K562 (cell line): ENCODE measurements around the gene ERBB3.

Experiments
- FOXJ3 ChIP-seq: sonication (generic); formaldehyde crosslinking; IDR thresholded peaks from 2 replicates; pipeline ENCODE4 v1.4.0; 2020; ENCODE audit warnings: mild to moderate bottlenecking, missing genetic modification reagents
- POLR2A ChIP-seq: fragments of 450-650 bp; conservative IDR thresholded peaks from 2 replicates; pipeline ENCODE4 v1.6.1; 2016
- POLR2AphosphoS2 ChIP-seq: IDR thresholded peaks from 2 replicates; pipeline ENCODE4 v1.6.1; 2012; ENCODE audit warnings: low read length, improper control_type of control experiment
- PRPF4 ChIP-seq: fragments of 200-400 bp; formaldehyde crosslinking; IDR thresholded peaks from one replicate; pipeline ENCODE4 v1.6.1; 2017; ENCODE audit warnings: low read length, low read depth, mild to moderate bottlenecking; ENCODE audit not compliant: insufficient read depth, poor library complexity, severe bottlenecking
- RBFOX2 ChIP-seq: fragments of 200-400 bp; formaldehyde crosslinking; IDR thresholded peaks from 2 replicates; pipeline ENCODE4 v1.6.1; 2017; ENCODE audit warnings: low read depth, mild to moderate bottlenecking, low read length, moderate library complexity
- ZC3H11A ChIP-seq: IDR thresholded peaks from 2 replicates; pipeline ENCODE4 v1.6.1; 2012; ENCODE audit warnings: low read depth, low read length, improper control_type of control experiment
- ZC3H4 ChIP-seq: sonication (generic); formaldehyde crosslinking; IDR thresholded peaks from 2 replicates; pipeline ENCODE4 v1.9.0; 2021; ENCODE audit warnings: missing genetic modification reagents, borderline replicate concordance
- ZEB2 ChIP-seq: fragments of 450-650 bp; IDR thresholded peaks from 2 replicates; pipeline ENCODE4 v1.6.1; 2016
- ZNF146 ChIP-seq: IDR thresholded peaks from one replicate; pipeline ENCODE4 v1.6.1; 2018; ENCODE audit warnings: missing compliant biosample characterization; ENCODE audit not compliant: unreplicated experiment
- ZNF512 ChIP-seq: IDR thresholded peaks from 2 replicates; pipeline ENCODE4 v1.6.1; 2016; ENCODE audit warnings: missing genetic modification characterization, missing compliant biosample characterization
- TF ChIP-seq, protein P1 (sequence below), 3 experiments: IDR thresholded peaks in 2 of 3; conservative IDR thresholded peaks in 1 of 3; 2 replicates each; pipeline ENCODE4 v1.5.1; 2011 to 2012; ENCODE audit warnings: low read length in 3 of 3, mild to moderate bottlenecking in 3 of 3, control low read depth in 2 of 3, improper control_type of control experiment in 1 of 3, inconsistent platforms in 1 of 3, low read depth in 1 of 3, mixed read lengths in 1 of 3, moderate library complexity in 1 of 3; ENCODE audit not compliant: insufficient read depth in 2 of 3

- no peak for TF ChIP-seq FOXJ3 (CRISPR knock-in tag)
- TF ChIP-seq, protein P1, sequence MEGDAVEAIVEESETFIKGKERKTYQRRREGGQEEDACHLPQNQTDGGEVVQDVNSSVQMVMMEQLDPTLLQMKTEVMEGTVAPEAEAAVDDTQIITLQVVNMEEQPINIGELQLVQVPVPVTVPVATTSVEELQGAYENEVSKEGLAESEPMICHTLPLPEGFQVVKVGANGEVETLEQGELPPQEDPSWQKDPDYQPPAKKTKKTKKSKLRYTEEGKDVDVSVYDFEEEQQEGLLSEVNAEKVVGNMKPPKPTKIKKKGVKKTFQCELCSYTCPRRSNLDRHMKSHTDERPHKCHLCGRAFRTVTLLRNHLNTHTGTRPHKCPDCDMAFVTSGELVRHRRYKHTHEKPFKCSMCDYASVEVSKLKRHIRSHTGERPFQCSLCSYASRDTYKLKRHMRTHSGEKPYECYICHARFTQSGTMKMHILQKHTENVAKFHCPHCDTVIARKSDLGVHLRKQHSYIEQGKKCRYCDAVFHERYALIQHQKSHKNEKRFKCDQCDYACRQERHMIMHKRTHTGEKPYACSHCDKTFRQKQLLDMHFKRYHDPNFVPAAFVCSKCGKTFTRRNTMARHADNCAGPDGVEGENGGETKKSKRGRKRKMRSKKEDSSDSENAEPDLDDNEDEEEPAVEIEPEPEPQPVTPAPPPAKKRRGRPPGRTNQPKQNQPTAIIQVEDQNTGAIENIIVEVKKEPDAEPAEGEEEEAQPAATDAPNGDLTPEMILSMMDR (IDR thresholded peaks at IDR 0.05 in 2 of 3, conservative IDR thresholded peaks at IDR 0.05 in 1 of 3; ENCODE audit: insufficient read depth in 2 of 3, low read depth in 1 of 3, low read length in 3 of 3) = no peak
- no peak for TF ChIP-seq RBFOX2
- no peak for TF ChIP-seq PRPF4
- TF ChIP-seq ZNF512 (tag) = no peak
- TF ChIP-seq ZNF146 (CRISPR knock-in tag) = no peak
- TF ChIP-seq POLR2AphosphoS2 = no peak
- TF ChIP-seq ZC3H11A = no peak
- no peak for TF ChIP-seq ZC3H4 (CRISPR knock-in tag)
- no peak for TF ChIP-seq POLR2A
- TF ChIP-seq ZEB2 = no peak
Observed at GRCh38 chr12:56102683-56103065, 22.7 kb downstream of the ERBB3 start.
